K562 (cell line): ENCODE data around the gene TRNP1. TPM values are rescaled to one million over a fixed set of nuclear protein-coding genes. Genes with fewer than 3 reads are reported as not detected.

Experiments
- ARID4B ChIP-seq: sonication (generic); formaldehyde crosslinking; IDR thresholded peaks from 2 replicates; pipeline ENCODE4 v1.8.0; 2022; ENCODE audit warnings: mild to moderate bottlenecking, missing genetic modification reagents
- GATAD2B ChIP-seq: fragments of 450-650 bp; IDR thresholded peaks from 2 replicates; pipeline ENCODE4 v1.6.1; 2017; ENCODE audit warnings: mild to moderate bottlenecking, borderline replicate concordance
- HNRNPK ChIP-seq: fragments of 200-400 bp; formaldehyde crosslinking; IDR thresholded peaks from one replicate; pipeline ENCODE4 v1.6.1; 2018; ENCODE audit warnings: mild to moderate bottlenecking, low read depth, low read length; ENCODE audit not compliant: poor library complexity, severe bottlenecking
- NCOA6 ChIP-seq: fragments of 450-650 bp; IDR thresholded peaks from 2 replicates; pipeline ENCODE4 v1.6.1; 2017; ENCODE audit warnings: mild to moderate bottlenecking
- NR1H2 ChIP-seq: sonication (generic); formaldehyde crosslinking; IDR thresholded peaks from 2 replicates; pipeline ENCODE4 v1.4.0; 2020; ENCODE audit warnings: mild to moderate bottlenecking, missing genetic modification reagents
- PURB ChIP-seq: sonication (generic); formaldehyde crosslinking; IDR thresholded peaks from 2 replicates; pipeline ENCODE4 v1.9.0; 2021; ENCODE audit warnings: low read depth, mild to moderate bottlenecking, missing genetic modification reagents
- RHOXF2B ChIP-seq: fragments of 250-450 bp; sonication (Bioruptor Pico); conservative IDR thresholded peaks from 2 replicates; pipeline ENCODE4 v1.5.1; 2021
- ZNF12 ChIP-seq: sonication (generic); formaldehyde crosslinking; IDR thresholded peaks from 2 replicates; pipeline ENCODE4 v1.4.0; 2020; ENCODE audit warnings: mild to moderate bottlenecking, missing genetic modification reagents
- polyA plus RNA-seq, 8 experiments: library from polyadenylated mRNA; depleted of rRNA in 4 of 8; stranded (reverse) in 5 of 8; unstranded in 3 of 8; fragments of >200 nt; fragmentation: Nextera tagmentation in 2 of 8; fragmentation: Illumina TruSeq in 1 of 8; extraction: Ambion mirVana in 2 of 8; extraction: Trizol in 1 of 8; gene quantifications; 2 replicates each; pipeline versions ENCODE4 v1.2.1 to v1.2.3, GENCODE V29; 2011 to 2014; ENCODE audit warnings: inconsistent platforms in 1 of 8, missing spikeins in 1 of 8
- total RNA-seq, 7 experiments: library from RNA; depleted of rRNA in 6 of 7; stranded (reverse); fragments of >200 nt in 6 of 7; fragmentation: Illumina TruSeq in 2 of 7; extraction: Trizol in 2 of 7; gene quantifications; 2 replicates each; pipeline versions ENCODE4 v1.2.1 to v1.2.3, GENCODE V29; 2011 to 2021; ENCODE audit warnings: low replicate concordance in 1 of 7
- TF ChIP-seq, protein P1 (sequence below), 2 experiments: fragments of 150-350 bp in 1 of 2; IDR thresholded peaks; 2 replicates each; pipeline ENCODE4 v1.6.1; 2012 to 2016; ENCODE audit warnings: low read depth in 2 of 2, low read length in 2 of 2, mild to moderate bottlenecking in 1 of 2, moderate library complexity in 1 of 2
- TF ChIP-seq, protein P2 (sequence below): fragments of 450-650 bp; IDR thresholded peaks from 2 replicates; pipeline ENCODE4 v1.6.1; 2016; ENCODE audit warnings: missing biosample characterization, missing genetic modification characterization
- TF ChIP-seq, protein P3 (sequence below), 3 experiments: fragments of 200-800 bp in 1 of 3; sonication (Bioruptor generic) in 1 of 3; sonication (generic) in 1 of 3; formaldehyde crosslinking in 1 of 3; IDR thresholded peaks; 2 replicates each; pipeline versions ENCODE4 v1.6.1 to v1.8.0; 2016 to 2022; ENCODE audit warnings: mild to moderate bottlenecking in 2 of 3, missing compliant biosample characterization in 2 of 3, missing genetic modification characterization in 2 of 3, missing genetic modification reagents in 1 of 3

Gene TRNP1
- total and polyA plus RNA-seq, 9 of the 15 experiments (the other 6 are each of a cell fraction or from before 2014, with no cell fraction given) = 0.03 to 1.3 (median 0.95) TPM

DNA sequence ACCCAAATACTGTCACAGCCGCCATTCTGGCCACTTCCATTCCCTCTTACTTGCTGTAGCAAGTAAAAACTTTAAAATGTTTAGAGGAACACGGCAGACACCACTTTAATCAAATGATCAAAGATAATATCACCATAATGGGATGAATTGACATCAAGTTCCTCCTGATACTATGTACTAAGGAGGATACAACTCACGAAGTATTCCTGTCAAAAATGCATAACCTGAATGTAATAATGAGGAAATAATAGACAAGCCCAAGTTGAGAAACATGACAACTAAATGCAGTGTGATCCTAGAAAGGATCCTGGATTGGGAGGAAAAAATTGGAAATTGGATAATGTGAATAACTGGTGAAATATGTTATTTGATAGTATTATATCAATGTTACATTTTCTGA, 37.2 kb upstream of the TRNP1 start (continued):
- TF ChIP-seq RHOXF2B (no peak), GATAD2B (no peak), PURB (no peak), ARID4B (CRISPR knock-in tag) (no peak), NCOA6 (no peak), HNRNPK (no peak), NR1H2 (CRISPR knock-in tag) (no peak), ZNF12 (no peak)
- TF ChIP-seq, protein P1, sequence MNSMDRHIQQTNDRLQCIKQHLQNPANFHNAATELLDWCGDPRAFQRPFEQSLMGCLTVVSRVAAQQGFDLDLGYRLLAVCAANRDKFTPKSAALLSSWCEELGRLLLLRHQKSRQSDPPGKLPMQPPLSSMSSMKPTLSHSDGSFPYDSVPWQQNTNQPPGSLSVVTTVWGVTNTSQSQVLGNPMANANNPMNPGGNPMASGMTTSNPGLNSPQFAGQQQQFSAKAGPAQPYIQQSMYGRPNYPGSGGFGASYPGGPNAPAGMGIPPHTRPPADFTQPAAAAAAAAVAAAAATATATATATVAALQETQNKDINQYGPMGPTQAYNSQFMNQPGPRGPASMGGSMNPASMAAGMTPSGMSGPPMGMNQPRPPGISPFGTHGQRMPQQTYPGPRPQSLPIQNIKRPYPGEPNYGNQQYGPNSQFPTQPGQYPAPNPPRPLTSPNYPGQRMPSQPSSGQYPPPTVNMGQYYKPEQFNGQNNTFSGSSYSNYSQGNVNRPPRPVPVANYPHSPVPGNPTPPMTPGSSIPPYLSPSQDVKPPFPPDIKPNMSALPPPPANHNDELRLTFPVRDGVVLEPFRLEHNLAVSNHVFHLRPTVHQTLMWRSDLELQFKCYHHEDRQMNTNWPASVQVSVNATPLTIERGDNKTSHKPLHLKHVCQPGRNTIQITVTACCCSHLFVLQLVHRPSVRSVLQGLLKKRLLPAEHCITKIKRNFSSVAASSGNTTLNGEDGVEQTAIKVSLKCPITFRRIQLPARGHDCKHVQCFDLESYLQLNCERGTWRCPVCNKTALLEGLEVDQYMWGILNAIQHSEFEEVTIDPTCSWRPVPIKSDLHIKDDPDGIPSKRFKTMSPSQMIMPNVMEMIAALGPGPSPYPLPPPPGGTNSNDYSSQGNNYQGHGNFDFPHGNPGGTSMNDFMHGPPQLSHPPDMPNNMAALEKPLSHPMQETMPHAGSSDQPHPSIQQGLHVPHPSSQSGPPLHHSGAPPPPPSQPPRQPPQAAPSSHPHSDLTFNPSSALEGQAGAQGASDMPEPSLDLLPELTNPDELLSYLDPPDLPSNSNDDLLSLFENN (IDR thresholded peaks at IDR 0.05; ENCODE audit: low read depth in 2 of 2, low read length in 2 of 2) = no peak
- TF ChIP-seq, protein P2, sequence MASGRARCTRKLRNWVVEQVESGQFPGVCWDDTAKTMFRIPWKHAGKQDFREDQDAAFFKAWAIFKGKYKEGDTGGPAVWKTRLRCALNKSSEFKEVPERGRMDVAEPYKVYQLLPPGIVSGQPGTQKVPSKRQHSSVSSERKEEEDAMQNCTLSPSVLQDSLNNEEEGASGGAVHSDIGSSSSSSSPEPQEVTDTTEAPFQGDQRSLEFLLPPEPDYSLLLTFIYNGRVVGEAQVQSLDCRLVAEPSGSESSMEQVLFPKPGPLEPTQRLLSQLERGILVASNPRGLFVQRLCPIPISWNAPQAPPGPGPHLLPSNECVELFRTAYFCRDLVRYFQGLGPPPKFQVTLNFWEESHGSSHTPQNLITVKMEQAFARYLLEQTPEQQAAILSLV = no peak
- TF ChIP-seq, protein P3, sequence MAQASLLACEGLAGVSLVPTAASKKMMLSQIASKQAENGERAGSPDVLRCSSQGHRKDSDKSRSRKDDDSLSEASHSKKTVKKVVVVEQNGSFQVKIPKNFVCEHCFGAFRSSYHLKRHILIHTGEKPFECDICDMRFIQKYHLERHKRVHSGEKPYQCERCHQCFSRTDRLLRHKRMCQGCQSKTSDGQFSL (CRISPR knock-in tag; IDR thresholded peaks at IDR 0.05) = no peak
- TF ChIP-seq, protein P3 (tag; IDR thresholded peaks at IDR 0.05) = no peak
